ENCODE measurements around the gene MAST3. TPM values are rescaled to one million over a fixed set of nuclear protein-coding genes. Genes with fewer than 3 reads are reported as not detected.

Gene MAST3
- total and polyA plus RNA-seq, 2 of the 8 experiments (the other 6 are each of a cell fraction or from before 2014, with no cell fraction given): 3.4 to 9.0 TPM

GRCh38 chr19:18126097-18126496, 28.5 kb downstream of the MAST3 start:
- Histone ChIP-seq H3K56ac (replicated peaks; ENCODE audit: insufficient read length, low read depth, low read length) (no peak overlapping the region), H4K91ac (replicated peaks; ENCODE audit: insufficient read length, low read length) (no peak overlapping the region), H3K9ac (replicated peaks in 1 of 4; ENCODE audit: extremely low read depth in 1 of 4, low read depth in 3 of 4, low read length in 3 of 4) (no peak overlapping the region), H3K79me2 (ENCODE audit: control insufficient read depth in 1 of 2, insufficient read depth in 2 of 2, low read length in 2 of 2) (no peaks in the 10 kb centered on the region), H4K5ac (ENCODE audit: insufficient read length, low read depth, low read length) (no peak overlapping the region), H3K9me3 (ENCODE audit: insufficient read depth in 2 of 2, low read depth in 1 of 2, low read length in 1 of 2) (no peaks in the 10 kb centered on the region), H4K20me1 (replicated peaks in 1 of 2; ENCODE audit: control insufficient read depth in 1 of 2, insufficient read depth in 2 of 2, low read length in 2 of 2) (peaks cover 0 to 7% of the 10 kb centered on the region in 2 experiments), H3K27ac (ENCODE audit: low read depth, low read length) (no peak overlapping the region), H3K4me2 (ENCODE audit: insufficient read depth in 1 of 2, low read depth in 2 of 2, low read length in 2 of 2) (no peak overlapping the region), H3K14ac (ENCODE audit: insufficient read length) (no peak overlapping the region), H3K27me3 (replicated peaks in 1 of 4; ENCODE audit: control insufficient read depth in 3 of 4, extremely low read depth in 1 of 4, insufficient read depth in 3 of 4, low read length in 3 of 4) (no peaks in the 10 kb centered on the region), H3K4me3 (ENCODE audit: extremely low read depth in 1 of 4, insufficient read depth in 2 of 4, low read depth in 3 of 4, low read length in 4 of 4) (no peak overlapping the region), H4K8ac (ENCODE audit: extremely low read depth, insufficient read depth, low read length) (no peak overlapping the region), H2BK15ac (ENCODE audit: low read length) (no peak overlapping the region), H2BK120ac (replicated peaks; ENCODE audit: low read depth, low read length) (no peak overlapping the region), H2AK5ac (ENCODE audit: low read depth, low read length) (no peak overlapping the region), H3K36me3 (ENCODE audit: control insufficient read depth in 2 of 4, insufficient read depth in 4 of 4, low read length in 3 of 4) (peaks cover 2 to 13% (median 8%) of the 10 kb centered on the region in 4 experiments; a peak in 6 of 8 replicates), H3K79me1 (ENCODE audit: low read depth, low read length) (peaks cover 2% of the 10 kb centered on the region; the same call in 1 of the 2 replicates), H2BK5ac (ENCODE audit: low read depth, low read length) (no peak overlapping the region), H2BK20ac (ENCODE audit: low read length) (no peak overlapping the region), H3K4me1 (replicated peaks in 1 of 4; ENCODE audit: control insufficient read depth in 3 of 4, insufficient read depth in 4 of 4, low read length in 3 of 4) (no peaks in the 10 kb centered on the region), H2AFZ (ENCODE audit: low read length) (no peak overlapping the region), H3K4ac (replicated peaks; ENCODE audit: insufficient read length, low read depth, low read length) (no peak overlapping the region), H3K18ac (ENCODE audit: extremely low read depth, low read length) (no peak overlapping the region), H2BK12ac (ENCODE audit: low read depth, low read length) (no peak overlapping the region), H3K23me2 (ENCODE audit: low read depth, low read length) (no peaks in the 10 kb centered on the region), H3K23ac (ENCODE audit: insufficient read length) (no peak overlapping the region)
- 66% methylated on average over 2 of the region's 2 CpGs; no CpG with 5 or more reads in 1 of the 2 experiments for WGBS, 2 experiments (ENCODE audit: extremely low coverage in 1 of 2, insufficient coverage in 1 of 2, insufficient read length in 1 of 2, insufficient replicate concordance in 2 of 2, low coverage in 1 of 2, low lambda C conversion rate in 2 of 2, missing lambda C conversion rate in 1 of 2)
- no peak for DNase-seq (ENCODE audit: low read depth in 1 of 2, low spot score in 2 of 2)
- CTCF ChIA-PET (ENCODE audit: partially characterized antibody): interaction anchor here (0.5 to 1.5 kb wide), 8 partner anchors 13 to 1338 kb away, joined by 3 to 4 read pairs (median 3); no protein-coding TSS in a partner anchor
- FAIRE-seq: no peak
- POLR2A ChIA-PET (ENCODE audit: partially characterized antibody): interaction anchor here (0.6 to 1.0 kb wide), 3 partner anchors 87 to 804 kb away, joined by 3 read pairs; no protein-coding TSS in a partner anchor
- TF ChIP-seq PHF8 (conservative IDR thresholded peaks at IDR 0.05; ENCODE audit: low read depth, low read length): no peak
- TF ChIP-seq EGR1 (IDR thresholded peaks at IDR 0.05; ENCODE audit: borderline replicate concordance, low read depth, low read length): no peak
- no peak for TF ChIP-seq NRF1 (IDR thresholded peaks at IDR 0.05; ENCODE audit: low read depth, low read length)
- TF ChIP-seq SAP30 (IDR thresholded peaks at IDR 0.05; ENCODE audit: insufficient read depth, insufficient replicate concordance, low read length): no peak
- no peak for TF ChIP-seq CREB1 (IDR thresholded peaks at IDR 0.05)
- no peak for TF ChIP-seq JUN (IDR thresholded peaks at IDR 0.05; ENCODE audit: low read depth, low read length)

All from H1 (cell line).